ENCODE data around the gene PPARA.

PPARA gene

DNA sequence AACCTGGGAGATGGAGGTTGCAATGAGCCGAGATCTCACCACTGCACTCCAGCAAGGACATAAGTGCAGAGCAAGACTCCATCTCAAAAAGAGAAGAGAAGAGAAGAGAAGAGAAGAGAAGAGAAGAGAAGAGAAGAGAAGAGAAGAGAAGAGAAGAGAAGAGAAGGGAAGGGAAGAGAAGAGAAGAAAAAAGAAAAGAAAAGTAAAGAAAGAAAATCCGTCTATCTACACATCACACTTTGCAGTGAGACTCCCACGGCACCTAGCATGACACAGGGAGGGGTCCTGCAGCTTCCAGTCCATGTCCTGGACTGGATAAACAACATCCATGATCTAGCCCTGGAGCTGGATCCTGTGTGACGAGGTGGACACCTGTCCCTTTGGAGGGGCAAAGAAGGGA is 4.0 kb upstream of the PPARA start:
- DNase-seq, result no peak

GRCh38 chr22:46147061-46147460 is 3.3 kb upstream of the PPARA start:
- no peak for DNase-seq

- DNase-seq, result no peak
These were observed 2.7 kb upstream of the PPARA start for GRCh38 chr22:46147471-46148267.

DNA sequence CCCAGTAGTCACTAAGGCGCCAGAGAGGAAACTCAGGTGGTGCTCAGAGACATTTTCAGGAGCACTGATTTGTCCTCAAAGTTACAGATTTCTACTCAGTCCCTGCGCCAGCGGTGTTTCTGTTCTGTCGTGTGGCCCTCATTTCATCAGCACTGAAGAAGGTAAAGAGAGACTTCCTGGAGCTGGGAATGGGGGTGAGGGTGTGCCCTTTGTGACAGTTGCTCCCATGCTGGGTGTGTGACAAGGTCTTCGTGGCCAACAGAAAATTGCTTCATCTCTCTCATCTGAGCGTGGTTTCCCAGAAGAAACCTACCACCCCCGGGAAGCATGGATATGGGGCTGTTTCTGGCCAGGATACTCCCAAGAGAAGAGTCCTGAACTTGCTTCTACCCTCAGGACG is 2.0 kb upstream of the PPARA start:
- DNase-seq, result no peak

GRCh38 chr22:46148816-46149511 is 1.4 kb upstream of the PPARA start:
- DNase-seq, result no peak

DNA sequence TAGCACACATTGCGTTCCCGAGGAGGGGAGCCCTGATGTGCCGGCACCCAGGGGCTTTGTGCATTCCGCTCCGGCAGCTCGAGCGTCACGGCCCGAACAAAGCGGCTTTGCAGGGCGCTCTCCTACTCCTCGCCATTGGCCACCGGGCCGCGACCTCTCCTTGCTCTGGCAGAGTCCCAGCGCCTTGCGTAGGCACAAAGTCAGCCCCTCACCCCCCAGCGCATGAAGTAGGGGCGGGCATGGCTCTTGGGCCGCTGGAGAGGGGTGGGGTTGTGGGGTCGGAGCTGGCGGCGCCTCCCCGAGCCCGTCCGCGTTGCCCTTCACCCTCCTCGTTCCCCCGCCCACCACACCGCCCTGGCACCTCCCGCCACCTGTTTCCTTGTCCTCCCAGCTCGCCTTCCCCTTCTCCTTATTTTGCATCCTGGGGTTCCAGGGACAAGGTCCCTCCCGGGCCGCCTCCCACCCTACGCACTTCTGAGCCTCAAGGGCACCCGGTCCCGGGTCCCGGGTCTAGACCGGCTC is 753 bp upstream of the PPARA start:
- no peak for DNase-seq

DNA sequence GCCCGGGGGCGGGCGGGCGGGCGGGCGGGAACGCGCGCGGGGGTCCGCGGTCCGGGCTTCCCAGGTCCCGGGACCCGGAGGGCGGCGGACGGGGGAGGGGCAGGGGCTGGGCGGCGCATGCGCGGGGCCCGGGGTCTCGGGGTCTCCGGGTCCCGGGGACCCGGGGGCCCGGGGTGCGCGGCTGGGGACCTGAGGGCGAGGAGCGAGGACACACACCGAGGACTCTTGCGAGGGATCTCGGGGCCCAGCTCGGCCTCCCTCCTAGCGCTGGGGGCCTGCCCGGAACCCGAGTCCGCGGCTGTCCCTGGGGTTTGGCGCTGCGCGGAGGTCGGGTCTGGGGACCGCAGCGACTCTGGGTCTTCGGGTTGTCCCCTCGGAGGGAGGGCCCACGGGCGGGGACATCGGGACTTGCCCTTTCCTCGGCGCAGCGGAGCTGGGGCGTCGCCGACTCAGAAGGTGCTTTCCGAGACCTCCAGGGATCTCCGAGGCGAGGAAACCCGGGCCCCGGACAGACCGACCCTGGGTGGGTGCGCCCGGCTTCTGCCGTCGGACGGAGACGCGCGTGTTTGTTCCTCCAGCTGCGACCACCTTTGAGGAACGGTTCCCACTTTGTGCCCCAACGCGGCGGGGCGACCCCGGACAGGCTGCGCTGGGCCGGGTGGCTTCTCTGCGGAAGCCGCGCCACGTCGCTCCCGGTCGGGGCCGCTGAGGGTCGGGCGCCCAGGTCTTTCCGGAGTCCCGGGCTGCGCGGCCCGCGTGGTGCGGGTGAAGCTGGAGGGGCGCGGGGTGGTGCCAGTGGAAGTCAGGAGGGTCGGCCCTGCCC is 540 bp downstream of the PPARA start:
- DNase-seq, result peak in 1 of 2 donors; percentile 45

GRCh38 chr22:46153930-46154329 is 3.6 kb downstream of the PPARA start:
- DNase-seq, result no peak

DNA sequence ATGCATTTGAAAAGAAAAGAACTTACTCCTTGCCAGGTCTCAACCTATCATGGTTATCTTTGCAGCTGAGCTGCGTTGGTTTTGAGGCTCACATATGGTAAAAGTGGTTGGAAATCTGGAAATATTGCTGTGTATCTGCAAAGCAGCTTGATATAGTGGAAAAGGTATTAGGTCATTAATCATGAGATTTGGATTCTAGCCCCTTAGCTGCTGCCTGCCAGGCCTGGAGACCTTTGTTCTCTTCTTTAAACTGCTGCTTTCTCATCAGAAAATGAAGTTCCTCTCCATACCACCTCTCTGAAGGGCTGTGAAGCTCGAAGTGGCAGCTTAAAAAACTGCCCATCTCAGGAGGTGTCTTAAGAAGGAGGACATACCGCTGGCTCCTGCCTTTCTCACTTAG is 5.7 kb downstream of the PPARA start:
- no peak for DNase-seq

GRCh38 chr22:46158283-46158682 is 8.0 kb downstream of the PPARA start:
- no peak for DNase-seq

DNA sequence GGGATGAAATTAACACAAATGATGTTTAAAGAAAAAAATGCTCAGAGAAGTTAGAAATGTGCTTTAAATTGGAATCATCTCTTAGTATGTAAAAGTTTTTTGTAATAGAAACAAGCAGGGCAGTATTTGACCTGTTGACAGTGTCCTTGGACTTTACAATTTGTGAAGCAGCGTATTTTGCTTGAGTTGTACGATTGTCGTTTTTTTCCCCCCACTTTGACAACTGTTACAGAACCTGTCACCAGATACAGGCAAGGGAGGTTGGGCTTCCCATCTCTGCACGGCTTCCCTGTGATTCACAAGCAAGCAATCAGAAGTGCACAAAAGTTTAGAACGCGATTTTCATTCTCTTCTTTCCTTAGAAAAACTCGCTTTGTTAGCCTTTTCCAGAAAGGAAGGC is 8.9 kb downstream of the PPARA start:
- no peak for DNase-seq

DNA sequence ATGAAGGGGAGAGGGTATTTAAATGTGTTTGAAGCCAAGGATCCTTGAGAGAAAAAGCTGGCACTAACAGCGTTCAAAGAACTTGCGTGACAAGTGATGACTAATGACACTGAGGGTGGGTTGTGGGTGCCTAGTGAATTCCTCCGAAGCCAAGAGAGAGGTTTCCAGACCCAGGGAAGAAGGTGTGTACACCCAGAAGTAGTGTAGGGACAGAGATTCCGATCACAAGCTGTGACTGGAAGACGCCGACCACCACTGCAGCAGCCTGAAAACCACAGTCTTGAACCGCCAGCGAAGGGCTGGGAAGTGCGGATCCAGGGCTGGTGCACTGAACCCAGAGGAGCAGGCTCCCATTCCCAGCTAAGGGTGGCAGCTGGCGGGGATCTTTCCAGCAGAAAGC is 9.5 kb downstream of the PPARA start:
- no peak for DNase-seq

- DNase-seq, result no peak
These were observed 12.0 kb downstream of the PPARA start for GRCh38 chr22:46162285-46162684.

GRCh38 chr22:46162771-46163556 is 12.6 kb downstream of the PPARA start:
- DNase-seq, result no peak

DNA sequence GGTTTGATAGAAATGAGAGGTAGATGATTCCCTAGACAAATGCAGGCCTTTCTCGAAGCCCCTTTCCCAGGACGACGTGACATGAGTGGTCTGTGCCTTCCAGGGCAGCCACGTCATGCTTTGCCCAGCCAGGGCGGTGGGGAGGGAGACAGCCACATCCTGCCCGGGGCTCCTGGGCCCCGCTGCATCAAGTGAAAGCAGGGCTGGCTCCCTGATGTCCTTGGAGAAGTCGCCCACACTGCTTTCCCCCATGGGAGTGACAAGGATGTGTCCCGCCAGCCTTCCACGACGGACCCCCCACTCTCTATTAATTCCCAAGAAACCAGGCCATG is 13.2 kb downstream of the PPARA start:
- peak in 1 of 2 donors; percentile 11 for DNase-seq

GRCh38 chr22:46165977-46166376 is 15.7 kb downstream of the PPARA start:
- no peak for DNase-seq

- DNase-seq, result no peak
These were observed 19.3 kb downstream of the PPARA start for GRCh38 chr22:46169628-46170027.

GRCh38 chr22:46171940-46172339 is 21.6 kb downstream of the PPARA start:
- no peak for DNase-seq

DNA sequence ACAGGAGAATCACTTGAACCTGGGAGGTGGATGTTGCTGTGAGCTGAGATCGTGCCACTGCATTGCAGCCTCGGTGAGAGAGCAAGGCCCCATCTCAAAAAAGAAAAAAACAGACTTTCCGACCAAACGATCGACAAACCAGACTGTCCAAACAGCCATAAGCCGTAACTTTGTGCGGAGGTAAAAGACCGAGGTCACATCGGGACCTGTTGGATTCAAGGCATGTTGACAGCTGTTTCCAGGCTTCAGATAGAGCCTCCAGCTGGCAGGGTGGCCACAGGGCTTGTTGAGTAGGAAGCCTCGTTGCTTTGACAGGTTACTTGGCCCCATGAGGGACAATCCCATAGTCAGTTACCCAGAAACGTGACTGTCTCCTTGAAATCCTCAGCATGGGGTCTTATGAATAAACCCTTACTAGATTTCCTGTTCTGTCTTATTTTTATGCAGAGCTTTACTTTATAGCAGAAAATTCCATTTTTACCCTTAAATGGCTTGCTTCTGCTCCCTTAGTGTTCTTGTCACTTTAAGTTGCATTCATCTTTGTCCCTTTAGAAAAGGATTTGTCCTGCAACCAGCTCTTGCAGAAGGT is 22.3 kb downstream of the PPARA start:
- no peak for DNase-seq

- no peak for DNase-seq
These were observed 22.8 kb downstream of the PPARA start for GRCh38 chr22:46173152-46173551.

- DNase-seq, result no peak
These were observed 25.3 kb downstream of the PPARA start for GRCh38 chr22:46175631-46176030.

- DNase-seq, result no peak
These were observed 26.2 kb downstream of the PPARA start for GRCh38 chr22:46176508-46177003.

All from bone marrow (tissue), 2 donors.